ENCODE data around the gene GIGYF1.

The GIGYF1 gene

GRCh38 chr7:100684534-100685042 lies 9.5 kb downstream of the GIGYF1 start:
- Mint-ChIP-seq H3K4me3 (no peak overlapping the region), H3K4me1 (peaks cover 10% of the 10 kb centered on the region), H3K27me3 (no peaks in the 10 kb centered on the region), H3K27ac (no peak overlapping the region), H3K36me3 (peaks cover 13% of the 10 kb centered on the region), H3K9me3 (no peaks in the 10 kb centered on the region)
- ATAC-seq (ENCODE audit: low read depth) (no peak), DNase-seq (ENCODE audit: low spot score in 2 of 2) (no peak)

GRCh38 chr7:100683659-100684533 lies 10.2 kb downstream of the GIGYF1 start:
- no peak for DNase-seq (ENCODE audit: low spot score in 2 of 2)
- Mint-ChIP-seq H3K4me3 (no peak overlapping the region), H3K36me3 (peaks cover 13% of the 10 kb centered on the region), H3K27ac (no peak overlapping the region), H3K4me1 (peaks cover 6% of the 10 kb centered on the region), H3K27me3 (no peaks in the 10 kb centered on the region), H3K9me3 (no peaks in the 10 kb centered on the region)
- no peak for ATAC-seq (ENCODE audit: low read depth)

- Mint-ChIP-seq H3K4me1 (peaks cover 3% of the 10 kb centered on the region), H3K27ac (no peak overlapping the region), H3K27me3 (no peaks in the 10 kb centered on the region), H3K9me3 (no peaks in the 10 kb centered on the region), H3K36me3 (peaks cover 15% of the 10 kb centered on the region), H3K4me3 (no peak overlapping the region)
- ATAC-seq (ENCODE audit: low read depth) (no peak), DNase-seq (ENCODE audit: low spot score in 2 of 2) (no peak)
These were observed 10.9 kb downstream of the GIGYF1 start for GRCh38 chr7:100682991-100683658.

GRCh38 chr7:100682228-100682741 lies 11.8 kb downstream of the GIGYF1 start:
- no peak for DNase-seq (ENCODE audit: low spot score in 2 of 2)
- no peaks in the 10 kb centered on the region for H3K9me3 Mint-ChIP-seq
- H3K27ac Mint-ChIP-seq = no peak overlapping the region
- H3K36me3 Mint-ChIP-seq = peaks cover 14% of the 10 kb centered on the region
- H3K4me3 Mint-ChIP-seq = no peak overlapping the region
- H3K4me1 Mint-ChIP-seq = peaks cover 5% of the 10 kb centered on the region
- ATAC-seq (ENCODE audit: low read depth) = no peak
- no peaks in the 10 kb centered on the region for H3K27me3 Mint-ChIP-seq

- Mint-ChIP-seq H3K4me3 (no peak overlapping the region), H3K27me3 (no peaks in the 10 kb centered on the region), H3K27ac (no peak overlapping the region), H3K36me3 (peaks cover 12% of the 10 kb centered on the region), H3K4me1 (peaks cover 5% of the 10 kb centered on the region), H3K9me3 (no peaks in the 10 kb centered on the region)
- no peak for ATAC-seq (ENCODE audit: low read depth)
- no peak for DNase-seq (ENCODE audit: low spot score in 2 of 2)
These were observed 12.4 kb downstream of the GIGYF1 start for GRCh38 chr7:100681491-100682227.

GRCh38 chr7:100680576-100681271 lies 13.3 kb downstream of the GIGYF1 start:
- ATAC-seq (ENCODE audit: low read depth) (no peak), DNase-seq (ENCODE audit: low spot score in 2 of 2) (no peak)
- H3K4me3 Mint-ChIP-seq = no peak overlapping the region
- no peak overlapping the region for H3K27ac Mint-ChIP-seq
- no peaks in the 10 kb centered on the region for H3K9me3 Mint-ChIP-seq
- H3K27me3 Mint-ChIP-seq = no peaks in the 10 kb centered on the region
- peaks cover 12% of the 10 kb centered on the region for H3K36me3 Mint-ChIP-seq
- peaks cover 8% of the 10 kb centered on the region for H3K4me1 Mint-ChIP-seq

- Mint-ChIP-seq H3K4me3 (no peak overlapping the region), H3K27ac (peak overlapping the region; percentile 51)
These were observed 14.0 kb downstream of the GIGYF1 start for GRCh38 chr7:100679927-100680575.

GRCh38 chr7:100679129-100679926 lies 14.7 kb downstream of the GIGYF1 start:
- no peak for ATAC-seq (ENCODE audit: low read depth)
- no peak overlapping the region for H3K27ac Mint-ChIP-seq
- DNase-seq (ENCODE audit: low spot score in 2 of 2) = no peak
- H3K4me1 Mint-ChIP-seq = peaks cover 8% of the 10 kb centered on the region
- H3K9me3 Mint-ChIP-seq = no peaks in the 10 kb centered on the region
- peaks cover 12% of the 10 kb centered on the region for H3K36me3 Mint-ChIP-seq
- no peak overlapping the region for H3K4me3 Mint-ChIP-seq
- H3K27me3 Mint-ChIP-seq = no peaks in the 10 kb centered on the region

More at GRCh38 chr7:100679927-100680575, 14.0 kb downstream of the GIGYF1 start:
- Mint-ChIP-seq H3K4me1 (peaks cover 8% of the 10 kb centered on the region), H3K9me3 (no peaks in the 10 kb centered on the region), H3K36me3 (peaks cover 12% of the 10 kb centered on the region), H3K27me3 (no peaks in the 10 kb centered on the region)
- ATAC-seq (ENCODE audit: low read depth) (no peak), DNase-seq (ENCODE audit: low spot score in 2 of 2) (no peak)

GRCh38 chr7:100678291-100678984 lies 15.6 kb downstream of the GIGYF1 start:
- Mint-ChIP-seq H3K9me3 (no peaks in the 10 kb centered on the region), H3K27me3 (no peaks in the 10 kb centered on the region), H3K27ac (peak overlapping the region; percentile 82), H3K36me3 (peaks cover 14% of the 10 kb centered on the region), H3K4me1 (peaks cover 8% of the 10 kb centered on the region), H3K4me3 (no peak overlapping the region)
- DNase-seq (ENCODE audit: low spot score in 2 of 2) (no peak), ATAC-seq (ENCODE audit: low read depth) (no peak)

- Mint-ChIP-seq H3K36me3 (peaks cover 12% of the 10 kb centered on the region), H3K4me1 (peaks cover 11% of the 10 kb centered on the region), H3K4me3 (peak overlapping the region; percentile 57), H3K27ac (no peak overlapping the region), H3K27me3 (no peaks in the 10 kb centered on the region), H3K9me3 (no peaks in the 10 kb centered on the region)
- DNase-seq (ENCODE audit: low spot score in 2 of 2) (no peak), ATAC-seq (ENCODE audit: low read depth) (no peak)
These were observed 16.5 kb downstream of the GIGYF1 start for GRCh38 chr7:100677308-100678267.
